ENCODE results near the gene LRCH1. TPM values are rescaled to one million over a fixed set of nuclear protein-coding genes. Genes with fewer than 3 reads are reported as not detected.
A peak's percentile ranks its signal among the peaks of the same experiment; 100 is the strongest.

Gene LRCH1
- total and polyA plus RNA-seq, 2 of the 4 experiments (the other 2 are of a cell fraction), result 7.0 to 8.8 TPM

DNA sequence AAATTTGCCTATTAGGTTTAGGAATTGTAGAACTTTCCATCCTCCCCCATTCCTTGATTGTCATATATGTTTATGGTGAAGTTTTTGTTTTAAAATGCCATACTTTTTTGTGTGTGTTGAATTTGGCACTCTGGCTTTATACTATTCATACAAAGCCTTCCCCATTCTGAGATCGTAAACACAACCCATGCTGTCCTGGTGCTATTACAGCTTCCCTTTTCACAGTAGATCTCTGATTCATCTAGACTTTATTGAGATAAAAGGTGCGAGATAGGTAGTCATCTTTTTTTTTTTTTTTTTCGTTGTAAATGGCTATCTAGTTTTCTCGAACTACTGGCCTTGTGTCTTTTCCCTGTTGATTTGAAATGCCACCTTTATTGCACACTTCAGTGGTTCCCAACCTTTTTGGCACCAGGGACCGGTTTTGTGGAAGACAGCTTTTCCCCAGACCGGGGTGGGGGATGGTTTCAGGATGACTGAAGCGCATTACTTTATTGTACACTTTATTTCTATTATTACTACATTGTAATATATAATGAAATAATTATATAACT is 94.6 kb downstream of the LRCH1 start:
- Histone ChIP-seq H2BK5ac (ENCODE audit: low read depth, low read length, poor library complexity, severe bottlenecking) (no peak overlapping the region), H2BK120ac (ENCODE audit: low read depth, low read length) (no peak overlapping the region), H3K36me3 (ENCODE audit: control insufficient read depth, insufficient read depth, low read length) (no peaks in the 10 kb centered on the region), H3K4me2 (ENCODE audit: low read depth, low read length) (no peak overlapping the region), H3K9ac (ENCODE audit: low read depth, low read length) (no peak overlapping the region), H3K9me1 (ENCODE audit: insufficient read depth, low read length) (peaks cover 5% of the 10 kb centered on the region), H3K18ac (ENCODE audit: low read depth, low read length) (no peak overlapping the region), H3K23ac (ENCODE audit: low read depth, low read length) (no peak overlapping the region; the same call in 1 of the 2 replicates), H3K56ac (ENCODE audit: extremely low read depth, insufficient read depth, low read length) (no peak overlapping the region), H2AK9ac (replicated peaks; ENCODE audit: low read depth, low read length, poor library complexity) (no peak overlapping the region), H3K4ac (ENCODE audit: low read depth, low read length) (no peak overlapping the region), H2AFZ (replicated peaks; ENCODE audit: low read length, poor library complexity) (no peak overlapping the region), H4K91ac (ENCODE audit: insufficient read depth, low read depth, low read length) (no peak overlapping the region), H3K14ac (replicated peaks; ENCODE audit: low read depth, low read length) (no peak overlapping the region), H4K20me1 (ENCODE audit: insufficient read depth, low read length) (peaks cover 9% of the 10 kb centered on the region; the same call in 1 of the 2 replicates), H3K9me3 (ENCODE audit: control insufficient read depth, insufficient read depth, low read length) (no peaks in the 10 kb centered on the region), H4K5ac (ENCODE audit: low read depth, low read length) (no peak overlapping the region), H3K79me1 (ENCODE audit: low read depth in 1 of 2, low read length in 2 of 2) (peaks cover 33 to 39% of the 10 kb centered on the region in 2 experiments), H3K4me1 (ENCODE audit: control insufficient read depth, insufficient read depth, low read length) (peaks cover 9% of the 10 kb centered on the region), H2AK5ac (ENCODE audit: low read depth, low read length) (peak overlapping the region; percentile 43; the same call in 1 of the 2 replicates), H3K27ac (ENCODE audit: insufficient read depth, low read length) (no peak overlapping the region), H2BK20ac (ENCODE audit: low read depth, low read length) (no peak overlapping the region), H4K8ac (ENCODE audit: low read depth in 2 of 2, low read length in 2 of 2) (no peak overlapping the region), H3K4me3 (ENCODE audit: insufficient read depth, low read depth, low read length) (no peak overlapping the region), H2BK15ac (ENCODE audit: low read depth, low read length) (no peak overlapping the region), H3K27me3 (ENCODE audit: control insufficient read depth, insufficient read depth, low read length) (no peaks in the 10 kb centered on the region)
- dilution Hi-C loops (cut with HindIII; ENCODE audit: low sequenced_read_pairs, unreplicated experiment) (no loop called here), in situ Hi-C loops (cut with MboI; ENCODE audit: low sequenced_read_pairs) (no loop called here), intact Hi-C loops (cut with micrococcal nuclease) (no loop called here)
- TF ChIP-seq RAD21 (IDR thresholded peaks at IDR 0.05; ENCODE audit: low read length) (no peak), RCOR1 (IDR thresholded peaks at IDR 0.05; ENCODE audit: insufficient replicate concordance, low read length) (no peak), BHLHE40 (IDR thresholded peaks at IDR 0.05; ENCODE audit: low read depth, low read length) (no peak), FOS (IDR thresholded peaks at IDR 0.05; ENCODE audit: low read depth, low read length) (no peak), CHD1 (IDR thresholded peaks at IDR 0.05; ENCODE audit: low read depth, low read length) (no peak), NFE2L2 (IDR thresholded peaks at IDR 0.05; ENCODE audit: low read depth, low read length) (no peak), MAFK (IDR thresholded peaks at IDR 0.05; ENCODE audit: low read depth, low read length) (no peak), MAZ (IDR thresholded peaks at IDR 0.05; ENCODE audit: borderline replicate concordance, low read depth, low read length) (no peak)
- TF ChIP-seq, protein P1, sequence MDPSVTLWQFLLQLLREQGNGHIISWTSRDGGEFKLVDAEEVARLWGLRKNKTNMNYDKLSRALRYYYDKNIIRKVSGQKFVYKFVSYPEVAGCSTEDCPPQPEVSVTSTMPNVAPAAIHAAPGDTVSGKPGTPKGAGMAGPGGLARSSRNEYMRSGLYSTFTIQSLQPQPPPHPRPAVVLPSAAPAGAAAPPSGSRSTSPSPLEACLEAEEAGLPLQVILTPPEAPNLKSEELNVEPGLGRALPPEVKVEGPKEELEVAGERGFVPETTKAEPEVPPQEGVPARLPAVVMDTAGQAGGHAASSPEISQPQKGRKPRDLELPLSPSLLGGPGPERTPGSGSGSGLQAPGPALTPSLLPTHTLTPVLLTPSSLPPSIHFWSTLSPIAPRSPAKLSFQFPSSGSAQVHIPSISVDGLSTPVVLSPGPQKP (IDR thresholded peaks at IDR 0.05; ENCODE audit: borderline replicate concordance, low read depth, low read length), result no peak
- TF ChIP-seq, protein P2, sequence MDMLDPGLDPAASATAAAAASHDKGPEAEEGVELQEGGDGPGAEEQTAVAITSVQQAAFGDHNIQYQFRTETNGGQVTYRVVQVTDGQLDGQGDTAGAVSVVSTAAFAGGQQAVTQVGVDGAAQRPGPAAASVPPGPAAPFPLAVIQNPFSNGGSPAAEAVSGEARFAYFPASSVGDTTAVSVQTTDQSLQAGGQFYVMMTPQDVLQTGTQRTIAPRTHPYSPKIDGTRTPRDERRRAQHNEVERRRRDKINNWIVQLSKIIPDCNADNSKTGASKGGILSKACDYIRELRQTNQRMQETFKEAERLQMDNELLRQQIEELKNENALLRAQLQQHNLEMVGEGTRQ (IDR thresholded peaks at IDR 0.05; ENCODE audit: low read depth, low read length), result no peak
- ChIA-PET POLR2A (ENCODE audit: unreplicated experiment) (no interaction called here), CTCF (no interaction called here)
- no CpG with 5 or more reads among the region's 7 CpGs for WGBS, 2 experiments (ENCODE audit: extremely low coverage in 2 of 2, insufficient read length in 1 of 2)
- DNase-seq, result no peak
- BruUV-seq (replicated peaks), result no TSS peak
- no peak for ATAC-seq (ENCODE audit: low read depth)
